Stimulated activated CD8-positive, alpha-beta memory T cell treated with anti-CD3 and anti-CD28 coated beads, Interleukin-15, amount 100 ng/mL, for 24 hours (primary cell): Measurements from ENCODE around the gene MYO16.

ENCODE experiments used
- DNase-seq: peaks from one replicate; pipeline ENCODE4 v3.0.0-alpha.2; 2020; ENCODE audit warnings: low read depth

MYO16 gene

DNA sequence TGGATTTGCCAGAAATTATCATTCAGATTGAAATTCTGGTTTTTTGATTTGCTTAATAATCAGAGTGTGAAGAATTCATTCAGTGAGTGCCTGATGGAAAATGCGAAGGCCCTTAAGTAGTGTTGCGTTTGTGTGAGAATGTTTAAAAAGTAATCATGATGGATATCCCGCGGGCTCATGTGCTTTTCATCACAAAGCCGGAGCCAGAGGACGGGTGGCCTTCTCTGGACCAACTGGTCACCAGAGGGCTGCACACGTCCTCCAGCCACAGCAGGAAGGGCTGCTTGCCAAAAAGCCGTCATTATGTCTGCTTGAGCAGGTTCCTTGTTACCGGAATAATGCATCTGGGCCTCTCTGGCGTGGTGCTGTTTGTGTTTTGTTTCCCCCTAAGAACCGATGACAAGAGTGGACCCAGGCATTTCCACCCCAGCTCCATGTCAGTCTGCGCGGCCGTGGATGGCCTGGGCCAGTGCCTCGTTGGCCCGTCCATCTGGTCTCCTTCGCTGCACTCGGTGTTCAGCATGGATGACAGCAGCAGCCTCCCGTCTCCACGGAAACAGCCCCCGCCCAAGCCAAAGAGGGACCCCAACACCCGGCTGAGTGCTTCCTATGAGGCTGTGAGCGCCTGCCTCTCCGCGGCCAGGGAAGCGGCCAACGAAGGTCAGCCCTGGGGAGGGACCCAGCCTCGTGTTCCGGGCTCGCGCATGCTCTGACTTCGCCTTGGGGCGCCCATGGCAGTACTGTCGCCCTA is 497.7 kb downstream of the MYO16 start:
- no peak for DNase-seq

- DNase-seq = no peak
Measured at GRCh38 chr13:109128121-109128520, 498.7 kb downstream of the MYO16 start.

DNA sequence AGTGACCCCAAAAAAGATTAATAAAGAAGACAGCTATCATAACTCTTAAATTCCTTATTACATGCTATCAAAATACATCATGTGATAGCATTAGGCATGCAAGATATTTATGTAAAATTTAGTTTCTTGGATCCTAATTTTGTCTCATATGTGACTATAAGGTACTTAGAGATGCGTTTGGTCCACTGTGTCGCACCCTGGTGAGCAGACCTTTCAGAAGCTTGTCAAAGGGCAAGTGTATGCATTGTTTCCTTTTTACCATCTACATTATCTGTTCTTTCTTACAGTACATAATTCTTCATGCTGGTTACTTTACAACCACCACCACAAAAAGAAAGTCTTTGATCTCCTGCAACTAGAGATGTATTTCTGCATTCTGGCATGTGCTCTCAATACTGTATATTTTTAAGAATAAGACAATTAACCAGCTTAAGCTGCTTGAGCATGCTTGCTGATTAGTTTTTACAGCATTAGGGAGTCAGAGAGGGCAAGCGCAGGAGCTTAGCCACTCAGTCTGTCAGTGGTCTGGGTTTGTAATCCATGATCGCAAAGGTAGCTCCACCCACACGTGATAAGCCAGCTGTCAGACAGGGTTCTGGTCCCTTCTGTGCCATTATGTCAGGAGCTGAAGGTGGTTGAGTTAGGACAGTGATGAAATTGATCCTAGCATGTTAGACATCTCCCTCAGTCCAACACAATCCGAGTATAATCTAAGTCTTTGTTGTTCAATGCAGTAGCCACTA is 500.9 kb downstream of the MYO16 start:
- no peak for DNase-seq

- no peak for DNase-seq
Measured at GRCh38 chr13:109131698-109132257, 502.4 kb downstream of the MYO16 start.

- DNase-seq = no peak
Measured at GRCh38 chr13:109135018-109135417, 505.6 kb downstream of the MYO16 start.

- no peak for DNase-seq
Measured at GRCh38 chr13:109136873-109137272, 507.5 kb downstream of the MYO16 start.

- no peak for DNase-seq
Measured at GRCh38 chr13:109139346-109139745, 509.9 kb downstream of the MYO16 start.

- no peak for DNase-seq
Measured at GRCh38 chr13:109140054-109140453, 510.6 kb downstream of the MYO16 start.

DNA sequence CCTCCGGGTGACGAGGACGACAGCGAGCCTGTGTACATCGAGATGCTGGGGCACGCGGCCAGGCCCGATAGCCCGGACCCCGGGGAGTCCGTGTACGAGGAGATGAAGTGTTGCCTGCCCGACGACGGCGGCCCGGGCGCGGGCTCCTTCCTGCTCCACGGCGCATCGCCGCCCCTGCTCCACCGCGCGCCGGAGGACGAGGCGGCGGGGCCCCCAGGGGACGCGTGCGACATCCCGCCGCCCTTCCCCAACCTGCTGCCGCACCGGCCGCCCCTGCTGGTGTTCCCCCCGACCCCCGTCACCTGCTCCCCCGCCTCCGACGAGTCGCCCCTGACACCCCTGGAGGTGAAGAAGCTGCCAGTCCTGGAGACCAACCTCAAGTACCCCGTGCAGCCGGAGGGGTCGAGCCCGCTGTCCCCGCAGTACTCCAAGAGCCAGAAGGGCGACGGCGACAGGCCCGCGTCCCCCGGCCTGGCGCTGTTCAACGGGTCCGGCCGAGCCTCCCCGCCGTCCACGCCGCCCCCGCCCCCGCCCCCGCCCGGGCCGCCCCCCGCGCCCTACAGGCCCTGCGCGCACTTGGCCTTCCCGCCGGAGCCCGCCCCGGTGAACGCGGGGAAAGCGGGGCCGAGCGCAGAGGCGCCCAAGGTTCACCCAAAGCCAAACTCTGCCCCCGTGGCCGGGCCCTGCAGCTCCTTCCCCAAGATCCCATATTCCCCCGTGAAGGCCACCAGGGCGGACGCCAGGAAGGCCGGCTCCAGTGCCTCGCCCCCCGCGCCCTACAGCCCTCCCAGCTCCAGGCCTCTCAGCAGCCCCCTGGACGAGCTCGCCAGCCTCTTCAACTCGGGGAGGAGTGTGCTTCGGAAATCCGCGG is 511.3 kb downstream of the MYO16 start:
- no peak for DNase-seq

GRCh38 chr13:109141706-109142105 is 512.3 kb downstream of the MYO16 start:
- no peak for DNase-seq

GRCh38 chr13:109144693-109145437 is 515.5 kb downstream of the MYO16 start:
- no peak for DNase-seq

DNA sequence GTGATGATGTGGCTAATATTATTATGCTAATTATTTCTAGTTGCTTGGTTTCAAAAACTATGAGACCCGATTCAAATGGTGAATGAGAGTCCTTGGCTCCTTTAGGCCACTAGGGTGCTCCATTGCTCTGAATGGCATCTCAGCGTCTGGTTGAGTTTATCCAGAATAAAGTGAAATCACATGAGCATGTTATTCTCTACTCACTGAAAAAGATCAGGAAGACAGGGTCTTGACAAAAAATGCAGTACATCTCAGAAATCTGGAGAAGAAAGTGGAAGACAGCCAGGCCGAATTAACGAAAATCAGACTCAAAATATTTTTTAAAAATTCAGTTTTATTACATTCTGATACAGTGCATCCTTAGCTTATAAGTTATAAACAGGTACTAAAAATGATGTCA is 516.2 kb downstream of the MYO16 start:
- no peak for DNase-seq

- DNase-seq = no peak
Measured at GRCh38 chr13:109146393-109146792, 517.0 kb downstream of the MYO16 start.

DNA sequence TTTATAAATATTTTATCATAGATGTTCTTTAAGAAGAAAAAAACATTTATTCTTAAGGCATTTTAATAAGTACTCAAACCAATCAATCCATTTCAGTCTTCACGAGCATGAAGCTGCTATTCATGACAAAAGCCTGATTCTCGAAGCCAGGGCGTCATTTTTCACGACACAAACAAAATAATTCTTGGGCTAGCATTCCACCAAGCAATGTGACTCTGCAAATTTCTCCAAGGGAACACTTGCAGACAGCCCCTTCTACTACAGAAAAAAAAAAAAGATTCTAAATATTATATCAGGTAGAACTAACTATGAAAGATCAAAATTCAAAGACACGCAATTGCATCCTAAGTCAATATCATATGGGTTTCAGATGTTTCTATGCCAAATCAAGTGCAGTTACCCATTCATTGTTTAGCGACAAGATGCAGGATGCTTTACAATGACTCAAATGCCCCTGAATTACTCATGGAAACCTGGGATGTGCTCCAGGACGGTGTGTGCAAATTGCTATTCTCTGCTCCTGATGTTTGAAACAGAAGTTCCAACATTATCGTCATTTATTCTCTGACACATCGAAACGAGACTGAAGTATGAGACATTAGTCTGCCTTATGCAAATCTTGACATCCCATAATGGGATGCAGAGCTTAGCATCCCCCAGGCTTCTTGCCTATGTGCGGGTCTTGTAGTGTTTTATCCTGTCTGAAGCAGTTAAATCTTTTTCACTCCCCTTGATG is 517.7 kb downstream of the MYO16 start:
- no peak for DNase-seq

- no peak for DNase-seq
Measured at GRCh38 chr13:109148243-109148642, 518.8 kb downstream of the MYO16 start.

DNA sequence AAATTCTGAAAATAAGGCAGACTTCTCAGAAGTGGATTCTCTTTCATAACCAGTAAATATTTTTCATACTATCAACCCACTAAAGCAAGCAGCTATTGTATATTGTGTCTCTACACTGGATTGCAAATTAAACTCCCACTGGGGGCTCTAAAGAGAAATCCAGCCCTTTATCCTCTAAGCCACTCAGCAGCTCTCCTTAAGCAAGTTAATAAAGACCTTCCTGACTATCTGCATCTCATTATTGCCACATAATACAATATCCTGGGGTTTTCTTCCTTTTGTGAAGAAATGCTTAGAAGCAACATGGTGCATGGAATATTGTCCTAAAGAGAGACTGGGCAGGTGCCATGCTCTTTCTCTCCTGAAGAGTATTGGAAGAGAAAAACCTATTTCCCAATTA is 521.3 kb downstream of the MYO16 start:
- DNase-seq = no peak

GRCh38 chr13:109151255-109151654 is 521.8 kb downstream of the MYO16 start:
- no peak for DNase-seq

- DNase-seq = no peak
Measured at GRCh38 chr13:109151696-109152095, 522.3 kb downstream of the MYO16 start.

- DNase-seq = no peak
Measured at GRCh38 chr13:109152311-109152820, 523.0 kb downstream of the MYO16 start.

DNA sequence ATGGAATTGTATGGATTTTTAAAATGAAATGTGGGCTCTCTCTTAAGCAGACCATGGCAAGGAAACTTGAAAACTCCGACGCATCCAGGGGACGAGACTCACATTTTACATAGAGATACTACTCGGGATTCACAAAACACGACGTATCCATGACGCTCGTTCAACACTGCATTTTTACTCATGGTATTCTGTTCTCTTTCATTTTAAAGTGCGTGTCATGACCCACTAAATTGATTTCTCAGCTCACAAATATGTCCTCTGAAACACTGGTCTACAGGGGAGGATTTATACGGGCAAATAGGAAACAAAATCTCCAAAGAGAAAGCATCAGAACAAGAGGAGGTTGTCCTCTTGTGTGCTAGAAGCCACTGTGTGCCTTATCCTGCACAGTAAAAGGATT is 523.5 kb downstream of the MYO16 start:
- no peak for DNase-seq

- DNase-seq = no peak
Measured at GRCh38 chr13:109154146-109154545, 524.7 kb downstream of the MYO16 start.
